Brain microvascular endothelial cell (primary cell): ENCODE measurements around the gene NINJ2.

ENCODE experiments used
- DNase-seq: peaks from one replicate; pipeline ENCODE4 v3.0.0-alpha.2; 2020
- H3K27ac ChIP-seq: fragments of 250-450 bp; sonication (Bioruptor Pico); 2 replicates; pipeline ENCODE4 v1.5.1; 2020; ENCODE audit warnings: mild to moderate bottlenecking, moderate library complexity
- H3K27me3 ChIP-seq: fragments of 250-450 bp; sonication (Bioruptor Pico); replicated peaks from 2 replicates; pipeline ENCODE4 v1.5.1; 2020; ENCODE audit warnings: mild to moderate bottlenecking
- H3K36me3 ChIP-seq: fragments of 250-450 bp; sonication (Bioruptor Pico); replicated peaks from 2 replicates; pipeline ENCODE4 v1.5.1; 2020; ENCODE audit warnings: mild to moderate bottlenecking
- H3K4me3 ChIP-seq: 2 replicates; pipeline ENCODE4 v1.5.1; 2011; ENCODE audit warnings: low read depth, mild to moderate bottlenecking, control low read depth, low read length, moderate library complexity
- CTCF ChIP-seq: IDR thresholded peaks from 2 replicates; pipeline ENCODE4 v1.5.1; 2011; ENCODE audit warnings: low read depth, mild to moderate bottlenecking, moderate library complexity, low read length, control low read depth, inconsistent platforms; ENCODE audit errors: missing control alignments
- in situ Hi-C: cut with HindIII; loops from 2 replicates; pipeline ENCODE4 v1.10.0; 2017; ENCODE audit warnings: low sequenced_read_pairs, low pct_ligation_motif_present

NINJ2 gene

DNA sequence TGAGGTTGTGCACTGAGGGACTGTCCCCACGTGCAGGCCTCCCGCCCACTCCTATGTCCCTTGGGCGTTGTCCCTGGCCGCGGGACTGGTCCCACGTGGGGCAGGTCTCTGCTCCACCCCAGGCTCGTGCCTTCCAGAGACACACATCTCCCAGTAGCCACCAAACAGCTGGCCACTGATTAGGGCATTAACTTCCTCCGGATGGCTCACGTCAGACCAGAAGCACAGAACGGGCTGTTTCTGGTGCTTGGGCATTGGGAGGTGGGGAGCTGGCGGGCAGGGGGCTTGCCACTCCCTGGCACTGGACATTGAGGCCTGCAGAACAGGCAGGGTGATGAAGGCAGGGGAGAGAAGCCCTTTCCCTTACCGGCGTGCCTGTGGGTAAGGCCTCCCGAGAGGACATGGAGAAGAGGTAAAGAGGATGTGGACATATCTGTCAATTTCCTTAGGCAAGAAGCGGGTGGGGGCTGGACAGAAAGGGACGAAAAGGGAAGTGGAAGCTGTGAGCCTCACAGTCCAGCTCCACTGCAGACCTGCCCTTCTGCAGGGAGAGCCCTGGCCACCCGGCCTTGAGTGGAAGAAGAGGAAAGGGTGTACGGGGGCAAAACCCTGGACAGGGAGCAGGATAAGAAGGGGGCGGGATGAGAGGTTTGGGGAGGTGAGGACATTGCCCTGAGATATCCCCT lies 101.2 kb downstream of the NINJ2 start:
- no peak overlapping the region for H3K27ac ChIP-seq
- no peak for TF ChIP-seq CTCF
- no peaks in the 10 kb centered on the region for H3K36me3 ChIP-seq
- no peak for DNase-seq
- no peak overlapping the region for H3K4me3 ChIP-seq
- in situ Hi-C loops = no loop called here
- peaks cover 7% of the 10 kb centered on the region for H3K27me3 ChIP-seq

DNA sequence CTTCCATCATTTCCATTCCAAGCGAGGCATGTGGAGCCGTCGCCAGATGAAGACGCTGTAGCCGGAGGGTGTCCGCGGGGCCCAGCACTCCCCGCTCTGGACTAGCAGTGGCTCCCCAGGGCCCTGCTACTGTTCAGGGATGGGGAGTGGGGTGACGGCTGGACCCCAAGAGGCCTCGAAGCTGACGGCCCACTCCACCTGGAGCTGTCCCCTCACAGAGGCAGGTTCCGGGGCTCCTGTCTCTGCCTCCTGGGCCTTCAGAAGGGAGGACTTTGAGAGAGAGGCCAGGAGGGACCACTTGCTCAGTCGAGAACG lies 101.9 kb downstream of the NINJ2 start:
- no peak for DNase-seq
- no peak overlapping the region for H3K27ac ChIP-seq
- H3K36me3 ChIP-seq = no peaks in the 10 kb centered on the region
- in situ Hi-C loops = no loop called here
- no peak overlapping the region for H3K4me3 ChIP-seq
- TF ChIP-seq CTCF = no peak
- peaks cover 7% of the 10 kb centered on the region for H3K27me3 ChIP-seq

- no peak for DNase-seq
- in situ Hi-C loops = no loop called here
Observed at GRCh38 chr12:560691-561390, 102.4 kb downstream of the NINJ2 start.

DNA sequence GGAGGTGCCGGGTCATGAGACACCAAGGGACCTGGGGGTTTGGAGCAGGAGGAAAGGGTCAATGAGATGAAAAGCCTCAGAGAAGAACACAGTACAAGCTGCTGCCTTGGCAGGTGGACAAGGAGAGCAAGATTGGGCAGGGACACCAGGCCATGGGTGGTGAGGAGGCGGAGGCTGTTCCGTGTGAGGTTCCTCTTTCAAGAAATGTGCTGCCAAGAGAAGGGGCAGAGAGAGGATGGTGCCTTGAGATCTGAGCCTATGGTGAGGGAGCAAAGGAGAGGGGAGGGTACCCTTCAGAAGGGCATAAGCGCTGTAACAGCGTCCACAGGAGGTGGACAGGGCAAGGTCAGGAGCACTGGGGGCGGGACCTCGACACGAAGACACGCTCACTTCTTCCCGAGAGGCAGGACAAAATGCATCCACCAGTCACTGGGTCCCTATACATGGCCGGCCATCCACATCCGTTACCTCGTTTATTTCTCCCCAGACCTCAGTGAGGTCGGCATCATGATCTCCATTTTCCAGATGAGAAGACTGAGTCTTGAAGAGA lies 103.3 kb downstream of the NINJ2 start:
- no peak for TF ChIP-seq CTCF
- in situ Hi-C loops = no loop called here
- no peak overlapping the region for H3K4me3 ChIP-seq

More at GRCh38 chr12:560691-561390, 102.4 kb downstream of the NINJ2 start:
- TF ChIP-seq CTCF = no peak
- Histone ChIP-seq H3K27me3 (peaks cover 7% of the 10 kb centered on the region), H3K4me3 (no peak overlapping the region), H3K27ac (no peak overlapping the region), H3K36me3 (no peaks in the 10 kb centered on the region)

DNA sequence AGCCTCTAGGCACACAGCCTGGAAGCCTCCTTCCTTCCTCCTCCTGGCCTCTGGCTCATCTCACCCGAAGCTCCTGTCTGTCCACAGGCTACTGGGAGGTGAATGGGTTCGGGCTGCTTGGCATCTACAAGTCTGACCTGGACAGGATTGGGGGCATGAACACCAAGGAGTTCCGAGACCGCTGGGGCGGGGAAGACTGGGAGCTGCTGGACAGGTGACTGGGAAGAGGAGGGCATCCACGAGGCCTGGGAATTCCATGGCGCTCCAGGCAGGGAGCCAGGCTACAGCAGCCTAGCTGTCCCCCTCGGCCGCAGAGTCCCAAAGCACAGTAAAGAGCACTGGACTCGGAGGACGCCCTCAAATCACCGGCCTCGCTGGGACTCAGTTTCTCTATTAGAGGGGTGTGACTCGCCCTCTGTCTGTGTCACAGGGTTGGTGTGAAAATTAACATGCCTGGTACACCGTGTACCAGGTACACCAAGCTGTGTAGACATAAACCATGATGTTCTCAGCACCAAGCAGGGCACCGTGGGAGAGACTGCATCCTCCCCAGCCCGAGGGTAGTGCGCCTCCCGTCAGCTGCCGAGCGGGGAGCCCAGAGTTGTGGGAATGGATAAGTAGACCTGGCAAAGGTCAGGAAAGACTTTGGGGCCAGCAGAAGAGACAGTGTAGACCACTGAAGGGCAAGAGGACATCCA lies 103.9 kb downstream of the NINJ2 start:
- in situ Hi-C loops = no loop called here
- DNase-seq = no peak
- Histone ChIP-seq H3K27me3 (peaks cover 7% of the 10 kb centered on the region), H3K4me3 (no peak overlapping the region), H3K36me3 (no peaks in the 10 kb centered on the region), H3K27ac (no peak overlapping the region)
- no peak for TF ChIP-seq CTCF

More for the DNA sequence above, 103.3 kb downstream of the NINJ2 start:
- DNase-seq = no peak
- Histone ChIP-seq H3K27ac (no peak overlapping the region), H3K27me3 (peaks cover 7% of the 10 kb centered on the region), H3K36me3 (no peaks in the 10 kb centered on the region)
